Fibroblast of skin of left quadriceps (primary cell): ENCODE data around the gene THADA.
"Not testable (repeated sequence)": the region's sequence is repeated elsewhere in the genome, so short reads cannot be mapped to it uniquely, and the experiment has no call there.

Source experiments
- DNase-seq, 2 experiments: peaks; one replicate each; pipeline ENCODE4 v3.0.0-alpha.2; 2013; ENCODE audit warnings: low read depth in 2 of 2

Gene THADA, protein sequence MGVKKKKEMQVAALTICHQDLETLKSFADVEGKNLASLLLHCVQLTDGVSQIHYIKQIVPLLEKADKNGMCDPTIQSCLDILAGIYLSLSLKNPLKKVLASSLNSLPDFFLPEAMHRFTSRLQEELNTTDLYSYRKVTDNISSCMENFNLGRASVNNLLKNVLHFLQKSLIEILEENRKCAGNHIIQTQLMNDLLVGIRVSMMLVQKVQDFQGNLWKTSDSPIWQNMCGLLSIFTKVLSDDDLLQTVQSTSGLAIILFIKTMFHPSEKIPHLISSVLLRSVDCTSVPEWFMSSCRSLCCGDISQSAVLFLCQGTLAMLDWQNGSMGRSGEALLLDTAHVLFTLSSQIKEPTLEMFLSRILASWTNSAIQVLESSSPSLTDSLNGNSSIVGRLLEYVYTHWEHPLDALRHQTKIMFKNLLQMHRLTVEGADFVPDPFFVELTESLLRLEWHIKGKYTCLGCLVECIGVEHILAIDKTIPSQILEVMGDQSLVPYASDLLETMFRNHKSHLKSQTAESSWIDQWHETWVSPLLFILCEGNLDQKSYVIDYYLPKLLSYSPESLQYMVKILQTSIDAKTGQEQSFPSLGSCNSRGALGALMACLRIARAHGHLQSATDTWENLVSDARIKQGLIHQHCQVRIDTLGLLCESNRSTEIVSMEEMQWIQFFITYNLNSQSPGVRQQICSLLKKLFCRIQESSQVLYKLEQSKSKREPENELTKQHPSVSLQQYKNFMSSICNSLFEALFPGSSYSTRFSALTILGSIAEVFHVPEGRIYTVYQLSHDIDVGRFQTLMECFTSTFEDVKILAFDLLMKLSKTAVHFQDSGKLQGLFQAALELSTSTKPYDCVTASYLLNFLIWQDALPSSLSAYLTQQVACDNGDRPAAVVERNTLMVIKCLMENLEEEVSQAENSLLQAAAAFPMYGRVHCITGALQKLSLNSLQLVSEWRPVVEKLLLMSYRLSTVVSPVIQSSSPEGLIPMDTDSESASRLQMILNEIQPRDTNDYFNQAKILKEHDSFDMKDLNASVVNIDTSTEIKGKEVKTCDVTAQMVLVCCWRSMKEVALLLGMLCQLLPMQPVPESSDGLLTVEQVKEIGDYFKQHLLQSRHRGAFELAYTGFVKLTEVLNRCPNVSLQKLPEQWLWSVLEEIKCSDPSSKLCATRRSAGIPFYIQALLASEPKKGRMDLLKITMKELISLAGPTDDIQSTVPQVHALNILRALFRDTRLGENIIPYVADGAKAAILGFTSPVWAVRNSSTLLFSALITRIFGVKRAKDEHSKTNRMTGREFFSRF (N-terminal part only)

DNA sequence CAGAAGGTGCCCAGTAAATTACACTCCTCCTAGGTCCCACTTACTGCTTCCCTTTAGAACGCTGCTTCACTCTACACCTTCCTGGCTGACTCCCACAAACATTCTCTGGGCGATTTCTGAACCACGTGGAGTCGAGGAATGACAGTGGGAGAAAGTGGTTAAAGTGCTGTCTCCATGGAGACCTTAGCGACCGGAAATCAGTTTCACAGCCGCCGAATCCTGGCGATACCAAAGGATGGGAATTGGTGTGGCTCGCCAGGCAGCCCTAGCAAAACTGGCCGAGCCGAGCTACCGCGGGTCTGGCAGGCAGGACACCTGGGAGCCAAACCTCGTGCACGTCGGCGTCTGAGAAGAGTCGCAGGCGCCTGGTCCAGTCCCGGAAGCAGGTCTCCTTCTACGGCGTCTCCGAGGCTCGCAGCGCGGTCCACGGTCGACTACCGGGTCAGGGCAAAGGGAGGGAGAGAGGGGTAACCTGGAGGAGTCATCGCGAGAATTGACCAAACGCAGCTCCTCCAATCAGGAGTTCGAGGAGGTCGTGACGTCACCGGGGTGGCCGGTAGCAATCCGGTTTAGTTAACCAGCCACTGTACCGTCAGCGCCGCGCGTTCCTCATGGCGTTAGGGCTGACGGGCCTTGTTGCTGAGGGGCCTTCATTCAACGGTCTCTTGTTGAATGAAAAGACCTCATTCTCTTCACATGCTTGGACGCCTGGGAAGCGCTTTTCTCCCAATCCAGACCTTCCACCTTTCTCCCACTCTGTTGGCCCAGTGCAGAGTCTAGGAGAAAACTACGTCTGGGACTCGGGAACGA, at the start of gene THADA:
TSS of gene THADA (minus strand) at position 436 of the 810 bp plus-strand sequence. CDS start 3,646 bp downstream, outside the sequence.
- DNase-seq = peak; percentile 97

DNA sequence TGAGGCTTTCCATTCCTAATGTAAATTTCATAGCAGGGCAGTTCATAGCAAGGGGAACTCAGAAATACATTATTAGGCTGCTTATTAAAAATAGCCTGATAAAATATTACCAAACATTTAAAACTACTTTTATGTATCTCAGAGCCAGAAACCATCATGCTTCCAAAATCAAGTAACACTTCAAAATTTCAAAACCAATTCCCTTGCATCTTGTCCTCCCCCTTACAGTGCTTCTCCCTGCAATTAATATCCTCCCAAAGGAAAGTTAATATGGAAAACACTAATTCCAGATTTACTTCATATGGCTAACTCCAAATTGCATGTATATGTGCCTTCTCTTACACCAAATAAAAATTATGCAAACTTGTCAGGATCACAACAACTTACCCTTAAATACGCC, 47.8 kb upstream of the THADA start:
- no peak for DNase-seq

DNA sequence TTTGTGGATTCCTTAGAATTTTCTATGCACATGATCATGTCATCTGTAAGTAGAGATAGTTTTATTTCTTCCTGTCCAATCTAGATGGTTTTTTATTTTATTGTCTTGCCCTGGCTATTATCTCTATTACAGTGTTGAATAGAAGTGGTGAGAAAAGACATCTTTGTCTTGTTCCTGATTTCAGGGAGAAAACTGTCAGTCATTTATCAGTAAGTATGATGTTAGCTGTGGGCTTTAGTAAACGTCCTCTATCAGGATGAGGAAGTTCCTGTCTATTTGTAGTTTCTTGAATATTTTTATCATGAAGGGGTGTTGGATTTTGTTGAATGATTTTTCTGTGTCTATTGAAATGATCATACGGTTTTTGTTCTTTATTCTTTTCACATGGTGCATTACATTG, 46.5 kb upstream of the THADA start:
- no peak for DNase-seq

DNA sequence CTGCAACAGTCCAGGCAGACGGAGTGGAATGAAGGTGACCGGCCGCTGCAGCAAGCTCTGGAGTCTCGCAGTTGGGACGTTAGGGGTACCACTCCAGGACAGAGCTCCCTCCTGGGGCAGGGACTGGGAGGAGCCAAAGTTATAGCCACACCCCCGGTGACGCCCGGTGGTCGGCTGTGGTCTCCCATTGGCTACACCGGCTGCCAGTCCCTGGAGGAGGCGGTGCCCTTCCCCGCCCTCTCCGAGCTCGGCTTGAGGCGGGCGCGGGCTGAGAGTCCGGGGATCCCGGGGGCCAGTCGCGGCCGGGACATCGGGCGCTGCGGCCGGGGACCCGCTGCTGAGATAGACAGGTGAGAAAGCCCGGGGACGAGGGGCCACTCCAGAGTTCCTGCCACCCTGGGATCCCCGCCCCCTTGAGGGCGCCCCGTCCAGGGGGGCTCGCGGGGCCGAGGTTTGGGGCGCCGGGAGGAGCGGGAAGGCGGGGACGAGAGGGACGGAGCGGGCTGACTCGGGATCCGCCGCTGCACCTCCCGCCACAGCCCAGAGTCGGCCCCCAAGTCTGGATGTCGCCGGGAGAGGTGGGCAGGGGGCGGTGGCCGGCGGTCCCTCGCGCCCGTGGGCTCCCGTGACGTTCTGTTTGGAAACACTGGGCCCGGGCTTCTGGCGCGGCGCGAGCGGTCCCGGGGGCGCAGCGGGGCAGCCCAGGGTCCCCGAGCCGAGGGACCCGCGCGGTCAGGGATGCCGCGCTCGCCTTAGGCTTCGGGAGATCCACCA, 41.4 kb upstream of the THADA start, which contains the start of gene PLEKHH2:
TSS of gene PLEKHH2 (plus strand) at position 231 of the 774 bp plus-strand sequence. CDS start 7,414 bp downstream, outside the sequence.
- DNase-seq = peak; percentile 68 to 70

DNA sequence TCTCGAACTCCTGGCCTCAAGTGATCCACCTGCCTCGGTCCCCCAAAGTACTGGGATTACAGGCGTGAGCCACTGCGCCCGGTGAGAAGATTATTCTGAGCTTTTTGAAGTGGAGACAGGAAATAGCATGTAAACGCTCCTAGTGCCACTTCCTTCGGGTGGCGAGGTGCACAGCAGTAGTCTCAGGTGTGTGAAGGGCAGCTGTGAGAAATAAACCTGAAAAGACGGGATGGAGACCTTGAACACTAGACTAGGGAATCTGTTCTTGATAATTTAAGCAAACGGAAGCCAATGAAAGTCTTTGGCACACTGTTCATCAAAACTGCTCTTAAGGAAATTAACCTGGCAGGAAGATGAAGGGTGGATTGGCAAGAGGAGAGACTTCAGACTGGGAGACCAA, 40.8 kb upstream of the THADA start:
- no peak for DNase-seq

DNA sequence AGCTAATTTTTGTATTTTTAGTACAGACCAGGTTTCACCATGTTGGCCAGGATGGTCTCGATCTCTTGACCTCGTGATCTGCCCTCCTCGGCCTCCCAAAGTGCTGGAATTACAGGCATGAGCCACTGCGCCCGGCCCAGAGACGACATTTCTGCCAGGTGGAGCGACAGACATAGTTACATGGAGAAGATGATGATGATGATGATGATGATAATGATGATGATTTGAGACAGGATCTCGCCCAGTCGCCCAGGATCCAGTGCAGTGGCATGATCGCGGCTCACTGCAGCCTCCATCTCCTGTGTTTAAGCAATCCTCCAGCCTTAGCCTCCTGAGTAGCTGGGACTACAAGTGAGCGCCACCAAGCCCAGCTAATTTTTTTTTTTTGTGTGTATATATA, 40.3 kb upstream of the THADA start:
- not testable (repeated sequence) for DNase-seq

DNA sequence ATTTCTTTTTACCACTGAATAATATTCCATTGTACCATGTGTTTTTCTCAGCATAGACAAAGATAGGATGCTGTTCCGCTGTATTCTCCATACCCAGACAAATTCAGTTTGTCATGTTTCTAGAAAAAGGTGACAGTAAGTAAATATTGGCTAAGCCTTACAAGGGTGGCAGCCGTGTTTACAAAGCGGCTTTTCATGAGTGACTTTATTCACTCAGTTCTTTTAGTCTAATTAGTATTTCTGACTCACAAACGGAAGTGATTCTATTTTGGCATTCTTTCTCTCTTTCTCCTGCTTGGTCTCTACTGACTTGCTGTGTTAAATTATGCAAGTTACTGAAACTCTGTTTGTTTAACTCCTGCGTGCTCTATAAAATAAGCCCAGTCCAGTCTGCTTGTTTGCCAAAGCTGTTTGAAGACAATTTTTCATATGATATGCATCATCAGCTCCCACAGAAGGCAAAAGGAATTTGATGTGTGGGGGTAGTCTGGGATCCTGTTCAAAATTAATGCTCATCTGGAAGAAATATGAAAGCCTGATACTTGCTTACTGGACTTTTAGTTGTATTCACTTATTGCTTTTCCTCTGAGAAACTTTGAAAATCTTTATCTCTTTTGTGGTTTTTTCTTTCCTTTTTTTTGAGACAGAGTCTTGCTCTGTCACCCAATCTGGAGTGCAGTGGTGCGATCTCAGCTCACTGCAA, 38.9 kb upstream of the THADA start:
- DNase-seq = peak; percentile 88

DNA sequence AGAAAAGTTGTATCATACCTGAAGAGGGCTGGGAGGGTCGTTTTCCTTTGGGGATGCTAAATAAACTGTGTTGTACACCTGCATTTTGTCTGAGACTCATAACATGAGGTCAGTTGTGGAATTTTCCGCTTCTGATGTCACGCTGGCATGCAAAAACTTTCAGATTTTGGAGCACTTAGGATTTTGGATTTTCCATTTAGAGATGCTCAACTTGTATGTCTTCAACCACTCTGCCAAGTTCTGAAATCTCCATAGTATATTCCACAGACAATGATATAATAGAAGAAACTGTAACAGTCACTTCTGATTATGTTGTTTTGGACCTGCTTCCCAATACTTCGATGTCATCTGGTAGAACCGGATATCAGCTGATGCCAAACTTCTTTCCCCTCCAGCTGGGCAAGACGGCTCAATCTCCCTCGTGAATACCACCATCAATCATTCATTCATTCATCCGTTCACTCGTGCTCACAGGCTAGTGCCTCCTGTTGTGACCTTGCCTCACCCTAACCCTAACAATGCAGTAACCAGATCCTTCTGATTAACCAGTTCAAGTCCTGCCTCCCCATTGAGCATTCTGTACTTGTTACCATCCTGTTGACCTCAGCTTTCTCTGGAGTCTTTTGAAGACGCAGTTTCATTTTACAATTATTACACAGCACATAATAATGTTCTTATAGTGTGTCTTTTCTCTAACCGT, 35.9 kb upstream of the THADA start:
- DNase-seq = no peak

DNA sequence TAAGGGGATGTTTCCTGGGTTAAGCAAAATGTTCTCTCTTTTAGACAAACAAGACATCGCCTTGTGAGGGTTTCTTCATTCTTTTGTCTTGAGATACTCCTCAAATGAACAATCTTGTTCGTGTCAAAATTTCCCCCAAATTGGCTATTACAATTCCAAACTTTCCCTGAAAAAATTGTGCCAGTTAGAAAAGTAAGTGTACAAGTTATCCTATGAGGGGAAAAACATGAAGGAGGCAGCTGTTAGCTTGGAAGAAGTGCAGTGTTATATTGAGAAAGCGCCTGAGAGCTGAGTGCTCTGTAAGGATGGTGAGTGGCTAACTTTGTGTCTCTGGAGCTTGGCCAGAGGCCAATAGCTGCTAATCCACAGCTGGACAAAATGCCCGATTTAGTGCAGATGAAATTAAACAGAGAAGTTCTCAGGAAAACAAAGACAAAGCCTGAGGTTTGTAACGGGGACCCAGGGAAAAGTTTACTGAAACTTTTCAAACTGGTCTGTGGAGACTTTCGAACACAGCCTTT, 27.2 kb upstream of the THADA start:
- no peak for DNase-seq

DNA sequence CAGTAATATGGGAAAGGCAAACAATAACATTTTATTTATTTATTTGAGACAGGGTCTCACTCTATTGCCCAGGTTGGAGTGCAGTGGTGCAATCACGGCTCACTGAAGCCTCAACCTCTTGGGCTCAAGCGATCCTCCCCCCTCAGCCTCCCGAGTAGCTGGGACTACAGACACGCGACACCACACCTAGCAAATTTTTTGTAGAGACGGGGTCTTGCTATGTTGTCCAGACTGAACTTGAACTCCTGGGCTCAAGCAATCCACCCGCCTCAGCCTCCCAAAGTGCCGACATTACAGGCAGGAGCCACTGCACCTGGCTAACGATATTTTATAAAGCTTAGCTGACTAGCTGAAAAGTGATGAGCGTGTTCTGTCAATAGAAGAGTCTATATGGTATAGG, 23.7 kb upstream of the THADA start:
- DNase-seq = no peak

DNA sequence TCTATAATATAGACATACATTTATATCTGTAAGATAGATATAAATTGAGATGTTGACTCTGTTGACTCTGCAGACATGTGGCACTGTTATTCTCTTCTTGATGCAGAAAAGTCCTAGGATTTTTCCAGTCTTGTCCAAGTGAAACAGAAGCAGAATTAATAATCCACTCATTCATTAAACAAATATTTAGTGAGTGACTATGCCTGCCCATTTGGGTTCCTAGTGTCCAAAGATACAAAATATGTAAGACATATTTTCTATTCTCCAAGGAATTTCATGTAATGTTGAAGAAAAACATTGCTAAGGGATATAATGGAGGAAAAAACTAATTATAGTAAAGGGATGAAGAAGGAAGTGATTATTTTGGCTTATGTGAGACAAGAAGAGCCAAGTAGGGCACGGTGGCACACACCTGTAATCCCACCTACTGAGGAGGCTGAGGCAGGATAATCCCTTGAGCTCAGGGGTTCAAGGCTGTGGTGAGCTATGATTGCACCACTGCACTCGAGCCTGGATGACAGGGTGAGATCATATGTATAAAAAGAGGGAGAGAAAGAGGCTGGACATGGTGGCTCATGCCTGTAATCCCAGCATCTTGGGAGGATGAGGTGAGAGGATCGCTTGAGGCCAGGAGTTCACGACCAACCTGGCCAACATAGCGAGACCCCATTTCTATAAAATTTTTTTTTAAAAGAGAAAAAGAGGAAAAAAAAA, 21.3 kb upstream of the THADA start:
- no peak for DNase-seq

DNA sequence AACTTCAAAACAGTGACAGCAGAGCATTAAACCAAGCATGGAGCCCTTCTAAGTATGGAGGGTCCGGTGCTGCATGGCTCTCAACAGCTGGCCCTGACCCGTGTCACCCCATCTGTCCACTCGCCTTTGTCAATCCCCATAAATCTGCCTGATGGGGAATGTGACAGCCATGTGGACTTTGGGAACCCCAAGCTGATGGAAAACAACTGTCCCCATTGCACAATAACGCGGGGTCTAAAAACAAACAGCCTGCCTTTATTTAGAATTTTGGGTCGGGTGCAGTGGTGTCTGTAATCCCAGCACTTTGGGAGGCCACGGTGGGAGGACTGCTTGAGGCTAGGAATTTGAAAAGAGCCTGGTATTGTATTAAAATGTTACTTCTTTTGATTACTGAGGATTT, 17.1 kb upstream of the THADA start:
- DNase-seq = no peak

DNA sequence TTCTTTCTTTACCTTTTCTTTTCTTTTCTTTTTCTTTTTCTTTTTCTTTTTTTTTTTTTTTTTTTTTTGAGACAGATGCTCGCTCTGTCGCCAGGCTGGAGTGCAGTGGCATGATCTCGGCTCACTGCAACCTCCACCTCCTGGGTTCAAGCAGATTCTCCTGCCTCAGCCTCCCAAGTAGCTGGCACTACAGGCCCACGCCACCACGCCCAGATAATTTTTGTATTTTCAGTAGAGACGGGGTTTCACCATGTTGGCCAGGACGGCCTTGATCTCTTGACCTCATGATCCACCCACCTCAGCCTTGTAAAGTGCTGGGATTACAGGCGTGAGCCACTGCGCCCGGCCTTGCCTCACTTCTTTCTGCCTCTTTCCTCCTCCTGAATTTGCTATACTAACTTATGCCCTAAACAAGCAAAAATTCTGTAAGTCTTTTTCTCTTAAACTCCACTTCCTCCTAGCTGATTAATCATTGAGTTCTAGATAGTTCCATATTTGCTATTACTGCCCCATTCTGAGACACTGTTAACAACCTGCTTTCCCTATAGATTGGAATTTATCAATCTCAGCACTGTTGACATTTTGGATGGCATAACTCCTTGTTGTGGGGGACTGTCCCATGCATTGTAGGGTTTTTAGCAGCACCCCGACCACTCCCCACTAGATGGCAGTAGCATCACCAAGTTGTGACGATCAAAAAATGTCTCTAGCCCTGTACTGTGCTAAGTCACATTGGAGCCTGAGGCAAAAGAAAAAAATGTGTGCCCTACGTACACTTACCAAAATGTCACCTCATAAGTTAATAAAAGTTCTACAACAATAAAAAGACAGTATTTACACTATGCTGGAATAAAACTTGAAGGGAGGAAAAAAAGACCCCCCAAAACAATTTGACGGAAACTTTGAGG, 16.4 kb upstream of the THADA start:
- DNase-seq = peak; percentile 35 to 42

DNA sequence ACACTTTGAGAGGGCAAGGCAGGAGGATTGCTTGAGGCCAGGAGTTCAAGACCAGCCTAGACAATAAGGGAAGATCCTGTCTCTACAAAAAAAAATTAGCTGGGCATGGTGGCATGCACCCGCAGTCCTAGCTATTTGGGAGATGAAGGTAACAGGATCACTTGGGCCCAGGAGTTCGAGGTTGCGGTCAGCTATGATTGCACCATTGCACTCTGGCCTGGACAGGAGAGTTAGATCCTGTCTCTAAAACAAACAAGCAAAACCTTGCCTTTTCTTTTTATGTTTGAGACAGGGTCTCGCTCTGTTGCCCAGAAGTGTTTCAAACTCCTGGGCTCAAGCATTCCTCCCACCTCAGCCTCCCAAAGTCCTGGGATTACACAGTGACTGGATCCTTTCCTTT, 14.5 kb upstream of the THADA start:
- DNase-seq = no peak

DNA sequence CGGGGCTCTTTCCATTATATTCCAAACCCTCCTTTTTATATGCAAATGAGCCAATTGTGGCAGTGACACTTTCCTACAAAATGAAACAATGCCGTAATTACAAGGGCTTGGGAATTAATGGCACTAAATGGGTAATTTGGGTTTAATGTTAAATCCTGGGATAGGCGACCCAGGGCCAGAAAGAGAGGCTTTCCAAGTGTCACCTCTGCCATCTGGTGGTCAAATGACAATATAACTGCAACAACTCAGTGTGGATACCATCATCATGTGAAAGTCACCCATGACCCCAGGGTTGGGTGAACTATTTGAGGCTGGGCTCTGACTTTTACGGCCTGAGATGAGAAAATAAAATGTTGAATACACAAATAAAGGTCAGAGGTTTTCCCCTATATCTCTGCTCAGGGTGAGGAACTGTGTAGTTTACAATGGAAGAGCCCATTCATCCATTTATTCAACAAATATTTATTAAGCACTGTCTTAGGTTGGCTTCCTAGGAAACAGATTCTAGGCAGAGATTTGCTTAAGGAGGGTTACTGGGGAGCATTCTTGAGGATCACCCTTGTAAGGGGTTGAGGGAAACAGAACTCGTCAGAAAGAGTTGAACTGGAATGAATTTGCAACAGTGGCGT, 13.6 kb upstream of the THADA start:
- peak; percentile 14 to 16 for DNase-seq

DNA sequence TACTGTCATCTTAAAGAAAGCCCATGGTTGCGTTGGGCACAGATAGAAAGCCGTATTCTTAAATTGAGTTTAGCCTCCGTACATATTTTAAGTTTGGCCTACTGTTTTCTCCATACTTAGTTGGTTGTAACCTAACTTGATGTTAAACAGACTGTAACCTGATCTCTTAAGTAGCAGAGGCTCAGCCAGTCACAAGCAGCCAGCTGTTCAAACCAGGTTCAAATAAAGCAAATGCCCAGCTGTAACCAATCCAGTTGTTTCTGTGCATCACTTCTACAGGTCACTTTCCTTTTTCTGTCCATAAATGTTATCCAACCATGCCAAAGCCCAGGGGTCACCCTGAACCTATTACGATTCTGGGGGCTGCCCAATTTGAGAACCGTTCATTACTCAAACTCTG, 10.0 kb upstream of the THADA start:
- DNase-seq = no peak
